Fibroblast of lung (primary cell): ENCODE data around the gene SUN3. TPM values are rescaled to one million over a fixed set of nuclear protein-coding genes. Genes with fewer than 3 reads are reported as not detected.
A peak's percentile ranks its signal among the peaks of the same experiment; 100 is the strongest.

ENCODE experiments used
- DNase-seq, 2 donors: peaks; one replicate each; pipeline versions ENCODE4 v3.0.0 to v3.0.0-alpha.2; 2010; ENCODE audit warnings: low read depth in 2 of 2
- H2AFZ ChIP-seq: 2 replicates; pipeline ENCODE4 v1.5.1; 2012; ENCODE audit warnings: low read length, control low read depth, inconsistent platforms
- H3K27ac ChIP-seq: 2 replicates; pipeline ENCODE4 v1.5.1; 2011; ENCODE audit warnings: low read length, control low read depth; ENCODE audit not compliant: insufficient read depth
- H3K27me3 ChIP-seq: 2 replicates; pipeline ENCODE4 v1.5.1; 2011; ENCODE audit warnings: mild to moderate bottlenecking, low read length; ENCODE audit not compliant: control insufficient read depth, insufficient read depth
- H3K36me3 ChIP-seq: 2 replicates; pipeline ENCODE4 v1.5.1; 2011; ENCODE audit warnings: low read length; ENCODE audit not compliant: control insufficient read depth, insufficient read depth
- H3K4me1 ChIP-seq: 2 replicates; pipeline ENCODE4 v1.5.1; 2011; ENCODE audit warnings: low read length; ENCODE audit not compliant: control insufficient read depth, insufficient read depth; ENCODE audit errors: extremely low read depth
- H3K4me2 ChIP-seq: 2 replicates; pipeline ENCODE4 v1.5.1; 2011; ENCODE audit warnings: low read length, control low read depth; ENCODE audit not compliant: insufficient read depth; ENCODE audit errors: extremely low read depth
- H3K4me3 ChIP-seq, 4 experiments: fragments of 200-600 bp in 1 of 4; sonication (generic) in 1 of 4; replicated peaks in 1 of 4; 2 replicates each; pipeline ENCODE4 v1.5.1; 2011 to 2016; ENCODE audit warnings: low read length in 4 of 4, low read depth in 3 of 4, mild to moderate bottlenecking in 3 of 4, control low read depth in 2 of 4, inconsistent platforms in 1 of 4, mixed read lengths in 1 of 4; ENCODE audit not compliant: insufficient read depth in 1 of 4; ENCODE audit errors: control extremely low read depth in 1 of 4
- H3K79me2 ChIP-seq: 2 replicates; pipeline ENCODE4 v1.5.1; 2012; ENCODE audit warnings: mild to moderate bottlenecking, low read length, inconsistent platforms; ENCODE audit not compliant: control insufficient read depth, insufficient read depth
- H3K9ac ChIP-seq: 2 replicates; pipeline ENCODE4 v1.5.1; 2011; ENCODE audit warnings: mild to moderate bottlenecking, low read length, control low read depth; ENCODE audit not compliant: insufficient read depth
- H3K9me3 ChIP-seq: 2 replicates; pipeline ENCODE4 v1.5.1; 2012; ENCODE audit warnings: low read depth, low read length; ENCODE audit not compliant: control insufficient read depth, insufficient read depth
- H4K20me1 ChIP-seq: 2 replicates; pipeline ENCODE4 v1.5.1; 2011; ENCODE audit warnings: low read length; ENCODE audit not compliant: control insufficient read depth, insufficient read depth; ENCODE audit errors: extremely low read depth
- CTCF ChIP-seq, 2 donors: IDR thresholded peaks in 1 of 2; conservative IDR thresholded peaks in 1 of 2; 1 replicate in 1 of 2; 2 replicates in 1 of 2; pipeline ENCODE4 v1.5.1; 2011 to 2012; ENCODE audit warnings: low read length in 2 of 2, control low read depth in 1 of 2, inconsistent platforms in 1 of 2, low read depth in 1 of 2, mild to moderate bottlenecking in 1 of 2
- EZH2 ChIP-seq: IDR thresholded peaks from 2 replicates; pipeline ENCODE4 v1.5.1; 2012; ENCODE audit warnings: low read length, control low read depth, mild to moderate bottlenecking; ENCODE audit errors: missing control alignments
- polyA plus RNA-seq, 2 donors: library from polyadenylated mRNA; depleted of rRNA in 1 of 2; stranded (reverse) in 1 of 2; unstranded in 1 of 2; fragments of >200 nt; gene quantifications; 2 replicates each; pipeline ENCODE4 v1.2.1, GENCODE V29; 2011 to 2012; ENCODE audit warnings: missing spikeins in 1 of 2
- total RNA-seq: library from RNA; depleted of rRNA; stranded (reverse); fragments of >200 nt; gene quantifications from 2 replicates; pipeline ENCODE4 v1.2.1, GENCODE V29; 2014

Gene SUN3
- total and polyA plus RNA-seq, 2 donors (not counting 1 experiment from before 2014, with no cell fraction given) = not detected

- peak; percentile 30 to 86 for DNase-seq
- H3K9me3 ChIP-seq = no peaks in the 10 kb centered on the region
- H3K9ac ChIP-seq = no peak overlapping the region
Measured at GRCh38 chr7:48052748-48053147, 23.8 kb upstream of the SUN3 start.

GRCh38 chr7:48049850-48050249, 20.9 kb upstream of the SUN3 start:
- TF ChIP-seq EZH2 = no peak
- no peak for TF ChIP-seq CTCF (conservative IDR thresholded peaks at IDR 0.05 in 1 of 2, IDR thresholded peaks at IDR 0.05 in 1 of 2; ENCODE audit: low read depth in 1 of 2, low read length in 2 of 2)
- no peaks in the 10 kb centered on the region for H3K36me3 ChIP-seq
- no peaks in the 10 kb centered on the region for H3K4me1 ChIP-seq
- no peaks in the 10 kb centered on the region for H3K79me2 ChIP-seq
- no peak overlapping the region for H3K9ac ChIP-seq
- no peak overlapping the region for H2AFZ ChIP-seq
- no peak overlapping the region for H3K27ac ChIP-seq
- no peak overlapping the region for H3K4me3 ChIP-seq
- no peaks in the 10 kb centered on the region for H4K20me1 ChIP-seq
- no peaks in the 10 kb centered on the region for H3K27me3 ChIP-seq
- H3K9me3 ChIP-seq = no peaks in the 10 kb centered on the region
- DNase-seq = no peak
- H3K4me2 ChIP-seq = no peak overlapping the region

More at GRCh38 chr7:48052748-48053147, 23.8 kb upstream of the SUN3 start:
- Histone ChIP-seq H3K4me1 (no peaks in the 10 kb centered on the region), H3K36me3 (no peaks in the 10 kb centered on the region), H4K20me1 (no peaks in the 10 kb centered on the region), H3K4me3 (no peak overlapping the region), H3K4me2 (no peak overlapping the region), H3K79me2 (no peaks in the 10 kb centered on the region), H3K27me3 (no peaks in the 10 kb centered on the region), H2AFZ (no peak overlapping the region), H3K27ac (no peak overlapping the region)
- TF ChIP-seq CTCF (conservative IDR thresholded peaks at IDR 0.05 in 1 of 2, IDR thresholded peaks at IDR 0.05 in 1 of 2; ENCODE audit: low read depth in 1 of 2, low read length in 2 of 2) (no peak), EZH2 (no peak)

GRCh38 chr7:48048113-48048512, 19.2 kb upstream of the SUN3 start:
- H2AFZ ChIP-seq = no peak overlapping the region
- H3K27ac ChIP-seq = no peak overlapping the region
- H3K4me2 ChIP-seq = no peak overlapping the region
- H3K4me3 ChIP-seq = no peak overlapping the region
- H3K36me3 ChIP-seq = no peaks in the 10 kb centered on the region
- H3K9ac ChIP-seq = no peak overlapping the region
- H3K79me2 ChIP-seq = no peaks in the 10 kb centered on the region
- H3K9me3 ChIP-seq = no peaks in the 10 kb centered on the region
- no peak for DNase-seq
- no peak for TF ChIP-seq EZH2
- TF ChIP-seq CTCF (conservative IDR thresholded peaks at IDR 0.05 in 1 of 2, IDR thresholded peaks at IDR 0.05 in 1 of 2; ENCODE audit: low read depth in 1 of 2, low read length in 2 of 2) = no peak
- H3K27me3 ChIP-seq = no peaks in the 10 kb centered on the region
- no peaks in the 10 kb centered on the region for H3K4me1 ChIP-seq
- no peaks in the 10 kb centered on the region for H4K20me1 ChIP-seq
